Progenitor cell of endocrine pancreas (in vitro differentiated cells): ENCODE measurements around the gene DNAJC22. TPM values are rescaled to one million over a fixed set of nuclear protein-coding genes. Genes with fewer than 3 reads are reported as not detected.

ENCODE experiments used
- DNase-seq: peaks from one replicate; pipeline ENCODE4 v3.0.0; 2021; ENCODE audit warnings: low spot score; ENCODE audit not compliant: unreplicated experiment
- H3K27ac Mint-ChIP-seq: 2 replicates; pipeline ENCODE4 v1.8.0; 2021; ENCODE audit warnings: mild to moderate bottlenecking, moderate library complexity, mixed read lengths
- H3K27me3 Mint-ChIP-seq: 2 replicates; pipeline ENCODE4 v1.8.0; 2021; ENCODE audit warnings: mixed read lengths
- H3K36me3 Mint-ChIP-seq: 2 replicates; pipeline ENCODE4 v1.8.0; 2022; ENCODE audit warnings: mixed read lengths; ENCODE audit not compliant: insufficient read depth
- H3K4me1 Mint-ChIP-seq: 2 replicates; pipeline ENCODE4 v1.8.0; 2021; ENCODE audit warnings: low read depth, mixed read lengths
- H3K4me3 Mint-ChIP-seq: 2 replicates; pipeline ENCODE4 v1.8.0; 2021; ENCODE audit warnings: low read depth, mild to moderate bottlenecking, moderate library complexity, mixed read lengths
- H3K9me3 Mint-ChIP-seq: 2 replicates; pipeline ENCODE4 v1.8.0; 2021; ENCODE audit warnings: low read depth, mixed read lengths
- CTCF ChIP-seq: fragments of 200-600 bp; sonication (generic); IDR thresholded peaks from one replicate; pipeline ENCODE4 v1.5.0; 2021; ENCODE audit warnings: antibody characterized with exemption, mild to moderate bottlenecking; ENCODE audit not compliant: unreplicated experiment
- total RNA-seq: library from RNA; stranded (reverse); gene quantifications from 2 replicates; pipeline ENCODE4 v1.2.1, GENCODE V29; 2021

The DNAJC22 gene
- total RNA-seq, 1 donor from 2014 or later = 38.7 TPM

DNA sequence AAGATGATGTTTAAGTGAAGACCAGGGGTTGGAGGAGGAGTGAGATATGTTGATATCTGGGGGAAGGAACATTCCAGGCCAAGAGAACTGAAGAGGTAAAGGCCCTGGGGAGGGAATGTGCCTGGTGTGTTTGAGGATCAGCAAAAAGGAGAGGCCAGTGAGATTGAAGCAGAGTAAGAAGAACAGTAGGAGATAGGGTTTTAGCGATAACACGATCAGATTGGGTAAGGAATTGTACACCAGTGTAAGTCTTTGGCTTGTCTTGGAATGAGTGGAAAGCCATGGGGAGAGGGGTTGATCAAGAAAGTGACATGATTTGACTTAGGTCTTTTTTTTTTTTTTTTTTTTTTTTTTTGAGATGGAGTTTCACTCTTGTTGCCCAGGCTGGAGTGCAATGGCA, 18.8 kb upstream of the DNAJC22 start:
- Mint-ChIP-seq H3K4me1 (peaks cover 13% of the 10 kb centered on the region), H3K4me3 (no peak overlapping the region)
- DNase-seq = no peak

DNA sequence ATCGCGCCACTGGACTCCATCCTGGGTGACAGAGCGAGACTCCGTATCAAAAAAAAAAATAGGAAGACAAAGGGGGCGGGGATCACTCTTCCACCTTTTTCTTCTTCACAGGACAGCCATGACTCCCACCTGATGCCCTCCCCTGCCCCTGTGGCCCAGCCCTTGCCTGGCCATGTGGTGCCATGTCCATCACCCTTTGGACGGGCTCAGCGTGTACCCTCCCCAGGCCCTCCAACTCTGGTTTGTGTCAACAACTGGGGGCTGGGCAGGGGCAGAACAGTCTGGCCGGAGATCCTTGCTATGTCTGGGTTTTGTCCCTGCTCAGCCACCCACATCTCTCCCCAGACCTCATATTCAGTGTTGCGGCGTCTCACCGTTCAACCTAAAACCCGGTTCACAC, 17.9 kb upstream of the DNAJC22 start:
- DNase-seq = no peak
- Mint-ChIP-seq H3K36me3 (peaks cover 3% of the 10 kb centered on the region), H3K4me3 (no peak overlapping the region), H3K4me1 (peaks cover 6% of the 10 kb centered on the region), H3K27ac (no peak overlapping the region), H3K27me3 (peaks cover 4% of the 10 kb centered on the region), H3K9me3 (no peaks in the 10 kb centered on the region)
- TF ChIP-seq CTCF = no peak

More for the DNA sequence above, 18.8 kb upstream of the DNAJC22 start:
- Mint-ChIP-seq H3K9me3 (no peaks in the 10 kb centered on the region), H3K36me3 (peaks cover 3% of the 10 kb centered on the region), H3K27ac (no peak overlapping the region), H3K27me3 (peaks cover 4% of the 10 kb centered on the region)
- TF ChIP-seq CTCF = no peak

DNA sequence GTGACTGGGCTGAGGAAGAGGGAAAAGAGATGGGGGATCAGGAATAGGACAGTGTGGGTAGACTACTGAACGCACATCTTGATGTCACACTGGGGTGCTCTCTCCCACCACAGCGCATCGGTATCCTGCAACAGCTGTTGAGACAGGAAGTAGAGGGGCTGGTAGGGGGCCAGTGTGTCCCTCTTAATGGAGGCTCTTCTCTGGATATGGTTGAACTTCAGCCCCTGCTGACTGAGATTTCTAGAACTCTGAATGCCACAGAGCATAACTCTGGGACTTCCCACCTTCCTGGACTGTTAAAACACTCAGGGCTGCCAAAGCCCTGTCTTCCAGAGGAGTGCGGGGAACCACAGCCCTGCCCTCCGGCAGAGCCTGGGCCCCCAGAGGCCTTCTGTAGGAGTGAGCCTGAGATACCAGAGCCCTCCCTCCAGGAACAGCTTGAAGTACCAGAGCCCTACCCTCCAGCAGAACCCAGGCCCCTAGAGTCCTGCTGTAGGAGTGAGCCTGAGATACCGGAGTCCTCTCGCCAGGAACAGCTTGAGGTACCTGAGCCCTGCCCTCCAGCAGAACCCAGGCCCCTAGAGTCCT, 16.6 kb upstream of the DNAJC22 start:
- no peak for DNase-seq
- no peak overlapping the region for H3K27ac Mint-ChIP-seq
- H3K36me3 Mint-ChIP-seq = peaks cover 3% of the 10 kb centered on the region
- H3K9me3 Mint-ChIP-seq = no peaks in the 10 kb centered on the region
- H3K4me1 Mint-ChIP-seq = peaks cover 3% of the 10 kb centered on the region
- peaks cover 13% of the 10 kb centered on the region for H3K27me3 Mint-ChIP-seq
- TF ChIP-seq CTCF = no peak
- H3K4me3 Mint-ChIP-seq = no peak overlapping the region

- H3K27ac Mint-ChIP-seq = no peak overlapping the region
- TF ChIP-seq CTCF = no peak
- peaks cover 3% of the 10 kb centered on the region for H3K4me1 Mint-ChIP-seq
- no peaks in the 10 kb centered on the region for H3K9me3 Mint-ChIP-seq
- peaks cover 3% of the 10 kb centered on the region for H3K36me3 Mint-ChIP-seq
- DNase-seq = no peak
- H3K4me3 Mint-ChIP-seq = no peak overlapping the region
- peaks cover 19% of the 10 kb centered on the region for H3K27me3 Mint-ChIP-seq
Measured at GRCh38 chr12:49330631-49331379, 15.9 kb upstream of the DNAJC22 start.

GRCh38 chr12:49331380-49332222, 15.1 kb upstream of the DNAJC22 start:
- Mint-ChIP-seq H3K4me3 (no peak overlapping the region), H3K4me1 (peaks cover 3% of the 10 kb centered on the region)

More at GRCh38 chr12:49331380-49332222, 15.1 kb upstream of the DNAJC22 start:
- Mint-ChIP-seq H3K27me3 (peaks cover 21% of the 10 kb centered on the region), H3K9me3 (no peaks in the 10 kb centered on the region), H3K27ac (peak overlapping the region; percentile 47), H3K36me3 (peaks cover 3% of the 10 kb centered on the region)
- peak; percentile 50 for DNase-seq
- TF ChIP-seq CTCF = peak; percentile 79
